ENCODE measurements around the gene PPY. TPM values are rescaled to one million over a fixed set of nuclear protein-coding genes. Genes with fewer than 3 reads are reported as not detected.

PPY gene
- total RNA-seq, 4 donors from 2014 or later: not detected

GRCh38 chr17:43951750-43952149, 9.5 kb upstream of the PPY start:
- Histone ChIP-seq H3K9me3 (no peaks in the 10 kb centered on the region), H3K27ac (no peak overlapping the region), H3K4me1 (peaks cover 0 to 18% (median 7%) of the 10 kb centered on the region in 3 donors), H3K4me3 (no peak overlapping the region), H3K36me3 (no peaks in the 10 kb centered on the region), H3K27me3 (peaks cover 100% of the 10 kb centered on the region)
- TF ChIP-seq POLR2A (IDR thresholded peaks at IDR 0.05): no peak
- TF ChIP-seq CTCF (IDR thresholded peaks at IDR 0.05): no peak
- TF ChIP-seq POLR2AphosphoS5 (IDR thresholded peaks at IDR 0.05): no peak
- no peak for TF ChIP-seq EP300 (IDR thresholded peaks at IDR 0.05)
- WGBS, 2 donors (ENCODE audit: low coverage in 1 of 2): 52 to 74% methylated on average over 4 of the region's 4 CpGs
- no peak for ATAC-seq

- H3K4me1 ChIP-seq: peaks cover 0 to 18% (median 7%) of the 10 kb centered on the region in 3 donors
- no peak overlapping the region for H3K27ac ChIP-seq
- peaks cover 95% of the 10 kb centered on the region for H3K27me3 ChIP-seq
- H3K4me3 ChIP-seq: no peak overlapping the region
- no peaks in the 10 kb centered on the region for H3K9me3 ChIP-seq
- TF ChIP-seq POLR2AphosphoS5 (IDR thresholded peaks at IDR 0.05) (no peak), CTCF (IDR thresholded peaks at IDR 0.05) (no peak), EP300 (IDR thresholded peaks at IDR 0.05) (no peak), POLR2A (IDR thresholded peaks at IDR 0.05) (no peak)
- H3K36me3 ChIP-seq: no peaks in the 10 kb centered on the region
- no CpG with 5 or more reads among the region's 2 CpGs for WGBS, 2 donors (ENCODE audit: low coverage in 1 of 2)
- no peak for ATAC-seq
Observed at GRCh38 chr17:43950554-43950953, 8.3 kb upstream of the PPY start.

- peaks cover 88% of the 10 kb centered on the region for H3K27me3 ChIP-seq
- no peaks in the 10 kb centered on the region for H3K9me3 ChIP-seq
- H3K36me3 ChIP-seq: no peaks in the 10 kb centered on the region
- H3K4me3 ChIP-seq: no peak overlapping the region
- peaks cover 0 to 18% (median 7%) of the 10 kb centered on the region in 3 donors for H3K4me1 ChIP-seq
- TF ChIP-seq CTCF (IDR thresholded peaks at IDR 0.05) (no peak), POLR2AphosphoS5 (IDR thresholded peaks at IDR 0.05) (no peak), POLR2A (IDR thresholded peaks at IDR 0.05) (no peak), EP300 (IDR thresholded peaks at IDR 0.05) (no peak)
- ATAC-seq: no peak
- no peak overlapping the region for H3K27ac ChIP-seq
- WGBS, 2 donors (ENCODE audit: low coverage in 1 of 2): 62 to 76% methylated on average over 2 of the region's 4 CpGs
Observed at GRCh38 chr17:43949781-43950180, 7.5 kb upstream of the PPY start.

- WGBS, 2 donors (ENCODE audit: low coverage in 1 of 2): 40 to 48% methylated on average over 1 to 2 of the region's 4 CpGs
Observed at GRCh38 chr17:43946781-43947180, 4.5 kb upstream of the PPY start.

More at GRCh38 chr17:43946781-43947180, 4.5 kb upstream of the PPY start:
- Histone ChIP-seq H3K27ac (no peak overlapping the region), H3K9me3 (no peaks in the 10 kb centered on the region), H3K36me3 (no peaks in the 10 kb centered on the region), H3K27me3 (peaks cover 58% of the 10 kb centered on the region), H3K4me1 (peaks cover 0 to 1% (median 0%) of the 10 kb centered on the region in 3 donors), H3K4me3 (no peak overlapping the region)
- no peak for ATAC-seq
- TF ChIP-seq EP300 (IDR thresholded peaks at IDR 0.05): no peak
- TF ChIP-seq POLR2AphosphoS5 (IDR thresholded peaks at IDR 0.05): no peak
- no peak for TF ChIP-seq CTCF (IDR thresholded peaks at IDR 0.05)
- TF ChIP-seq POLR2A (IDR thresholded peaks at IDR 0.05): no peak
